SH-SY5Y (cell line): ENCODE results near the gene PTAFR.

Source experiments
- GATA2 ChIP-seq: IDR thresholded peaks from 2 replicates; pipeline ENCODE4 v1.6.1; 2011; ENCODE audit warnings: mild to moderate bottlenecking, low read depth, low read length
- GATA3 ChIP-seq: IDR thresholded peaks from 2 replicates; pipeline ENCODE4 v1.6.1; 2011; ENCODE audit warnings: low read depth, mild to moderate bottlenecking, low read length, moderate library complexity

- TF ChIP-seq GATA2 (no peak), GATA3 (no peak)
These were observed 39.4 kb downstream of the PTAFR start for GRCh38 chr1:28136922-28137613.
